Erythroblast (primary cell): Measurements from ENCODE around the gene PIK3C2A.

ENCODE experiments used
- GATA1 ChIP-seq: IDR thresholded peaks from 2 replicates; pipeline ENCODE4 v1.6.1; 2011; ENCODE audit warnings: low read depth, mild to moderate bottlenecking, control low read depth, low read length, moderate library complexity
- POLR2A ChIP-seq: IDR thresholded peaks from 2 replicates; pipeline ENCODE4 v1.6.1; 2011; ENCODE audit warnings: mild to moderate bottlenecking, low read length

DNA sequence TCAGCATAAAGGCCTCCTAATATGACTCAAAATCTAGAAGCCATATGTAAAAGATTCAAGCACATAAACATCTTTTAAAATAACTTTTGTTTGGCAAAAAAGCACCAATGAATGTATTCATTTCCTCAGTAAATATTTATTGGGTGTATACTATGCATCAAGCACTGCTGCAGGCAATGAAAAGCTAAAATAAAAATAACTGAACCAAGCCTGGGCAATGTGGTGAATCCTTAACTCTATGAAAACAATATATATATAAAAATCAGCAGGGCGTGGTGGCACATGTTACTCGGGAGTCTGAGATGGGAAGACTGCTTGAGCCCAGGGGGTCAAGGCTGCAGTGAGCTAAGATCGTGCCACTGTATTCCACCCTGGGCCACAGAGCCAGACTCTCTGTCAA lies 27.8 kb downstream of the PIK3C2A start:
- TF ChIP-seq POLR2A (no peak), GATA1 (no peak)
